HG02852 (cell line): ENCODE results near the gene CC2D1A.

Experiments
- ATAC-seq: cut with Tn5 transposase; IDR thresholded peaks from one replicate; pipeline ENCODE4 v1.9.1; 2021; ENCODE audit warnings: mild to moderate bottlenecking, moderate library complexity; ENCODE audit not compliant: unreplicated experiment

Gene CC2D1A

GRCh38 chr19:13905634-13906520, at the start of gene CC2D1A, which contains the start of gene BRME1:
Gene CC2D1A, plus strand, starts transcription at chr19:13906201. Its CDS starts 241 bp downstream, at chr19:13906442.
Gene BRME1, minus strand, starts transcription at chr19:13906117. Its CDS starts 1,225 bp downstream, at chr19:13904892.
- peak; percentile 80 for ATAC-seq

DNA sequence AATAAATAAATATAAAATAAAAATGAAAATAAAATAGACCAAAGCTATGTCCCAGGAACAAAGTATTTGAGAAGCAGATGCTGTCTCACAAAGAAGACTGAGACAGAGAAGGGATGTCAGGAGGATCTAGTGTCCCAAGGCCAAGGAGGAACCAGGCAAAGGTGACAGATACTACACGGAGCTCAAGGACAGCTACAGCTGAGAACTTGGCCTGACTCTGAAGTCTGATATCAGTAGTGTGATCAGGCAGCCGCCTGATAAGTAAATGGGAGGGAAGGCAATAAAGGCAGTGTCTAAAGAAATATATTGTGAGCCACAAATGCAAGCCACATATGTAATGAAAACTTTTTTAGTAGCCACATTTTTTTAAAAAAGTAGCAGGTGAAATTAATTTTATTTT, 49.5 kb upstream of the CC2D1A start:
- ATAC-seq: no peak

DNA sequence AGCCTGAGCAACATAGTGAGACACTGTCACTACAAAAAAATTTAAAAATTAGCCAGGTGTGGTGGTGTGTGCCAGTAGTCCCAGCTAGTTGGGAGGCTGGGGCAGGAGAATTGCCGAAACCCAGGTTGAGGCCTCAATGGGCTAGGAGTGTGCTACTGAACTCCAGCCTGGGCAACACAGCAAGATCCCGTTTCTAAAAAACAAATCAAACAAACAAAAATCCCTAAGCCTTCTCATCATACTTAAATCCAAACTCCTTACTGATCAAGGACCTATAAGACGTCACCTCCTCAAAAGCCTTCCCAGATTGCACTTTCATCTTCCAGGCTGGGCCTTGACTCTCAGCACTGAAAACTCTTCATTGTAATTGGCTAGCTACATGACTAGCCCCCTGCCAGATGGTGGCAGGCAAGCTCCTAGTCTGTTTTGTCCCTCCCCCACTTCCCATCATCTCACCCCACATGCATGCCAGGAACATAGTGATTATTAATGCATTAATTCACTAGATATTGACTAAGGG, 46.6 kb upstream of the CC2D1A start:
- ATAC-seq: no peak

DNA sequence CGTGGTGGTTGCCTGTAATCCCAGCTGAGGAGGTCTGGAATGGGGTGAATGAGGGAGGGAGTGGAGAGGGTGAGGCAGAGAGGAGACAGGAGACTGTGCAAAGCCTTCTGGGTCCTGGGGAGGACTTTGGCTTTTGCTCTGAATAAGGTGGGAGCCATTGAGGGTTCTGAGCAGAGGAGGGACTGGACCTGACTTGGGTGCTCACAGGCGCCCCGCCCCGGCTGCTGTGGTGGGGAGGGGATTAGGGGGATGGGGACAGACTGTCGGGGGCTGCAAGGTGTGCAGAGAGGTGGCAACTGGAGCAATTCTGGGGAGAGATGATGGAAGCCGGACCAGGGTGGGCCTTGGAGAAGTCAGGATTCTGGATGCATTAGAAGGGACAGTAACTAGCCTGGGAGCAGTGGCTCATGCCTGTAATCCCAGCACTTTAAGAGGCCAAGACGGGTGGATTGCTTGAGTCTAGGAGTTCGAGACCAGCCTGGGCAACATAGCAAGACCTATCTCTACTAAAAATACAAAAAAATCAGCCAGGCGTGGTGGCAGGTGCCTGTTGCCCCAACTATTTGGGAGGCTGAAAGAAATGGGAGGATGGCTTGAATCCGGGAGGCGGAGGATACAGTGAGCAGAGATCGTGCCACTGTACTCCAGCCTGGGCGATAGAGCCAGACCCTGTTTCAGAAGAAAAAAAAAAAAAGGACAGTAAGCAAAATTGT, 45.2 kb upstream of the CC2D1A start:
- no peak for ATAC-seq

DNA sequence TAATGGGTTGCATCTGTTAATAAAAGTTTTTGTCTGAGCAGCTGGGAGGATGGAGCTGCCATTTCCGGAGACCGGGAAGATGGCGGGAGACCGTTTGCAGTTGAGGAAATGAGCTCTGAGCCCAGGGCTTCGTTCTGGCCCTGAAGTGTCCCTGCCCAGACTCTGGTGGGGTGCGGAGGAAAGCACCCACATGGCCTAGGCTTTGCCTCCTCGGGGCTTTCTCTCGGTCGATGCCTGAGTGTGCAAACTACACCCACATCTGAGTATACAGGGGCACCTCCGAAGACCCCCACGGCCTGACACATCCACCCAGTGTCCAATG, 44.6 kb upstream of the CC2D1A start:
- ATAC-seq: peak; percentile 27

GRCh38 chr19:13861714-13862531, 44.1 kb upstream of the CC2D1A start:
- ATAC-seq: peak; percentile 70

GRCh38 chr19:13864046-13864666, 41.8 kb upstream of the CC2D1A start:
- no peak for ATAC-seq

GRCh38 chr19:13864667-13865570, 41.1 kb upstream of the CC2D1A start:
- ATAC-seq: no peak

DNA sequence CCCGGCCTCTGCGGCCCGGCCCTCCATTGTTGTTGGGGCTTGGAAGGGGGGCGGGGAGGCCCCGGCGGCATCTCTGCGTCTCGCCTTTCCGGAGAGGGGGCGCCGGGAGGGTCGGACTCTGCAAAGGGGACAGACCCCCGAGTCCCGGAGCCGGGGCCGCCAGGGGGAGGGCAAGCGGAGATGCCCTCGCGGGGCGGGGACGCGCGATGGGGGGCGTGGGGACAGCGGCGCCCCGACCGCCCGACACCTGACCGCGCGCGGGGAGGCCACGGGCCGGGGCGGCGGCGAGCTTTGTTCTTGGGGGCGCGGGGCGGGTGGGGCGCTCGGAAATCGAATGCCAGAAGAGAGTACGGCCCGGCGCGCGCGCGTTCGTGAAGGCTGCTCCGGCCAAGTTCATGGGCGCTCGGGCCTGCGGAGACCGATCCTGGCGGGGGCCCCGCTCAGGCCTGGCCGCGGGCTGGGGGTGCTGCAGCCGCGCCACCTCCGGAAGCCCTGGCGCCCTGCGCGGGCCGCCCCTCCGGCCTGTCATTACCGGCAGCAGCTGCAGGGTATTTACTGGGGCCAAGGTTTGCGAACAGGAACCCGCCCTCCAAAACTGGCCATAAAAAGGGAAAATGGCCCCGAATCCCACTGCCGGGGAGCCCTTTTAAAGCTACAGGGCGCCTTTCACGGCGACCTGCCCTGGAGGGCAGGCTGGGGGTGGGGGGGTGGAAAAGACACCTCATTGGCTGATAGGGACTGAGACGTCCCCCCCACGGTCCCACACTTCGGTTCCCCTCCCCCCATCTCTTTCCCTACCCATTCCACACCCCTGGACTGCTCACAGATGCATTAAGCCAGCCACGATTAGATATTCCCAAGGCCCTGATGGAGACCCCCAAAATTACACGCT, 40.2 kb upstream of the CC2D1A start:
- no peak for ATAC-seq

GRCh38 chr19:13866463-13867046, 39.4 kb upstream of the CC2D1A start:
- ATAC-seq: no peak

DNA sequence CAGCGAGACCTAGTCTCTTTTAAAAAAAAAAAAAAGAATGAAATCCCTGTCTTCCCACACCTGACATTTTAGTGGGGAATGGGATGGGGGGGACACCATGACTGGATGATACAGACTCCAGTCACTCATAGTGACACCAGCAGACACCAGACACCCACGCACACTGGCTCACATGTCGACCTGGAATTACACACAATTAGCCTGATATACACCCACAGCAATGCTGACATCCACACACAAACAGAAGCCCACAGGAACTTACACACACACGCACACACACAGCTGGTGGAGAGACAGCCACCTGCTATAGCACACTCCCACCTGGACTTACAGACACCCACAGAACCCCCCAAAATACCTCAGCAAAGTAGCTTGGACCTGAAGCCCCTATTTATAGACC, 37.3 kb upstream of the CC2D1A start:
- ATAC-seq: no peak

GRCh38 chr19:13869281-13869680, 36.7 kb upstream of the CC2D1A start:
- ATAC-seq: no peak

DNA sequence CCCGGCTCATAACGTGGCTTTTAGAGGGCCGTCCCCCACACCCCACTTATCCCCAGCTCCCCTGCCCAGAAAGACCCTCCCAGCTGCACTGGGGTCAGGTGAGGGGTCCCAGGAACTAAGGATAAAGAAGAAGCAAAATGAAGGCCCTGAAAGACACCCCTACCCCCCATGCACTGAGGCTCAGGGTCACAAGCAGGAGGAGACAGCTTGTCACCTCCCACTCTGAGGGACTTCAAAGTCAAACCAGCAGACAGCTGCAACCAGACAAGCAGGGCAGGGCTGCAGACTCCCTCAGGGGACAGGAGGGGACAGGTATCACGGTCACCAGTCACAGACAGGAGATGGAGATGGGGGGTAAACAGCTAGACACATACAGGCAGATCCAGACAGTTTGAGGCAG, 35.1 kb upstream of the CC2D1A start:
- ATAC-seq: no peak

DNA sequence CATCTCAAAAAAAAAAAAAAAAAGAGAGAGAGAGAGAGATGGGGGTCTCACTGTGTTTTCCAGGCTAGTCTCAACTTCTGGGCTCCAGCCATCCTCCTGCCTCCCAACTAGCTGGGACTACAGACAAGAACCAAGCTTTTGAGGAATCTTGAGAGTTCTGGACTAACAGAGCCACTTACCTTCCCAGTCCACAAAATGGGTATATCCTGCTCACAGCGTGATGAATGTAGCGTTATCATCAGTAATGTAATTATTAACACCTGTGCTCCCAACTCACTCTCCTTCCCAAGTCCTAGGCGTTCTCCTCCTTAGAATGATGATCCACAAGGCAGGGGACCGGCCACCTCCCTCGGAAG, 33.7 kb upstream of the CC2D1A start:
- ATAC-seq: no peak

GRCh38 chr19:13872695-13873389, 33.2 kb upstream of the CC2D1A start:
- no peak for ATAC-seq

GRCh38 chr19:13873834-13874515, 32.0 kb upstream of the CC2D1A start:
- no peak for ATAC-seq

- no peak for ATAC-seq
Measured at GRCh38 chr19:13875824-13876223, 30.2 kb upstream of the CC2D1A start.
